HFF-Myc (cell line): Measurements from ENCODE around the gene UFSP2.
A peak's percentile ranks its signal among the peaks of the same experiment; 100 is the strongest.

Source experiments
- DNase-seq: peaks from one replicate; pipeline ENCODE4 v3.0.0-alpha.2; 2011; ENCODE audit warnings: low read depth; ENCODE audit errors: extremely low read depth
- H3K4me3 ChIP-seq: replicated peaks from 2 replicates; pipeline ENCODE4 v1.5.1; 2011; ENCODE audit warnings: low read depth, mild to moderate bottlenecking, control low read depth, low read length
- TF ChIP-seq, protein P1 (sequence below): IDR thresholded peaks from 2 replicates; pipeline ENCODE4 v1.5.1; 2012; ENCODE audit warnings: mild to moderate bottlenecking, low read depth, low read length, control low read depth; ENCODE audit errors: missing control alignments

UFSP2 gene

DNA sequence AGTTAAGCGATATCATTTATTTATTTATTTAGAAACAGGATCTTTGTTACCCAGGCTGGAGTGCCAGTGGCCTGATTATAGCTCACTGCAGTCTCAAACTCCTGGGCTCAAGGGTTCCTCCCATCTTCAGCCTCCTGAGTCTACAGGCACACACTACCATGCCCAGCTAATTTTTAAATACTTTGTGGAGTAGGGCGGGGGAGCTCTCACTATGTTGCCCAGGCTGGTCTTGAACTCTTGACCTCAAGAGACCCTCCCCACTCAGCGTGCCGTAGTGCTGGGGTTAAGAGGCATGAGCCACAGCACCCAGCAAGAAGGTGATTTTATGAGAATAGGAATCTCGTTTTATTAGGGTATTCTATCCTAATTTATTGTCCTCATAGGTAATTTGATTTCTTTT lies 3.9 kb upstream of the UFSP2 start:
- no peak for DNase-seq
- TF ChIP-seq, protein P1, sequence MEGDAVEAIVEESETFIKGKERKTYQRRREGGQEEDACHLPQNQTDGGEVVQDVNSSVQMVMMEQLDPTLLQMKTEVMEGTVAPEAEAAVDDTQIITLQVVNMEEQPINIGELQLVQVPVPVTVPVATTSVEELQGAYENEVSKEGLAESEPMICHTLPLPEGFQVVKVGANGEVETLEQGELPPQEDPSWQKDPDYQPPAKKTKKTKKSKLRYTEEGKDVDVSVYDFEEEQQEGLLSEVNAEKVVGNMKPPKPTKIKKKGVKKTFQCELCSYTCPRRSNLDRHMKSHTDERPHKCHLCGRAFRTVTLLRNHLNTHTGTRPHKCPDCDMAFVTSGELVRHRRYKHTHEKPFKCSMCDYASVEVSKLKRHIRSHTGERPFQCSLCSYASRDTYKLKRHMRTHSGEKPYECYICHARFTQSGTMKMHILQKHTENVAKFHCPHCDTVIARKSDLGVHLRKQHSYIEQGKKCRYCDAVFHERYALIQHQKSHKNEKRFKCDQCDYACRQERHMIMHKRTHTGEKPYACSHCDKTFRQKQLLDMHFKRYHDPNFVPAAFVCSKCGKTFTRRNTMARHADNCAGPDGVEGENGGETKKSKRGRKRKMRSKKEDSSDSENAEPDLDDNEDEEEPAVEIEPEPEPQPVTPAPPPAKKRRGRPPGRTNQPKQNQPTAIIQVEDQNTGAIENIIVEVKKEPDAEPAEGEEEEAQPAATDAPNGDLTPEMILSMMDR = no peak
- H3K4me3 ChIP-seq = no peak overlapping the region

DNA sequence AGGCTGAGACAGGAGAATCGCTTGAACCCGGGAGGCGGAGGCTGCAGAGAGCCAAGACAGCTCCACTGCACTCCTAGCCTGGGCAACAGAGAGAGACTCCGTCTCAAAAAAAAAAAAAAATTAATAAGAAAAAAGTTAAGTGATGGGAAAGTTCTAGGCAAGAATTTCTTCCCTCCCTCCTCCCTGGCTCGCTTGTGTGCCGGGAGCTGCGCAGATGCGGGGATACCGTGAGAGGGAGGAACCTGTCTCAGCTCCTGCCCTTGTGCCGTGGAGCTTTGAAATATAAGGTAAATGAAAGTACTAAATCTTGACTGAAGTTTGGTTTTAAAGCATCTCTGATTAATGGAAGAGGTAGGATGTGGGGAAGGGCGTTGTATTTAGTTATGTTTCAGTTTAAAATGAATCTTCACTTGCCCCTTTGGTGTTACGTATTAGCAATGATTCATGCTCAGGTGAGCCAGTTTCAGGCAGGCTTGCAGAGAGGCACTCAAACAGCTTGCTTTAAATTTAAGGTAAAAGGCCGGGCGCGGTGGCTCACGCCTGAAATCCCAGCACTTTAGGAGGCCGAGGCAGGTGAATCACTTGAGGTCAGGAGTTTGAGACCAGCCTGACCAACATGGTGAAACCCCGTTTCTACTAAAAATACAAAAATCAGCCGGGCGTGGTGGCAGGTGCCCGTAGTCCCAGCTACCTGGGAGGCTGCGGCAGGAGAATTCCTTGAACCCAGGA lies 1.4 kb upstream of the UFSP2 start:
- DNase-seq = no peak
- H3K4me3 ChIP-seq = no peak overlapping the region
- TF ChIP-seq, protein P1 = no peak

DNA sequence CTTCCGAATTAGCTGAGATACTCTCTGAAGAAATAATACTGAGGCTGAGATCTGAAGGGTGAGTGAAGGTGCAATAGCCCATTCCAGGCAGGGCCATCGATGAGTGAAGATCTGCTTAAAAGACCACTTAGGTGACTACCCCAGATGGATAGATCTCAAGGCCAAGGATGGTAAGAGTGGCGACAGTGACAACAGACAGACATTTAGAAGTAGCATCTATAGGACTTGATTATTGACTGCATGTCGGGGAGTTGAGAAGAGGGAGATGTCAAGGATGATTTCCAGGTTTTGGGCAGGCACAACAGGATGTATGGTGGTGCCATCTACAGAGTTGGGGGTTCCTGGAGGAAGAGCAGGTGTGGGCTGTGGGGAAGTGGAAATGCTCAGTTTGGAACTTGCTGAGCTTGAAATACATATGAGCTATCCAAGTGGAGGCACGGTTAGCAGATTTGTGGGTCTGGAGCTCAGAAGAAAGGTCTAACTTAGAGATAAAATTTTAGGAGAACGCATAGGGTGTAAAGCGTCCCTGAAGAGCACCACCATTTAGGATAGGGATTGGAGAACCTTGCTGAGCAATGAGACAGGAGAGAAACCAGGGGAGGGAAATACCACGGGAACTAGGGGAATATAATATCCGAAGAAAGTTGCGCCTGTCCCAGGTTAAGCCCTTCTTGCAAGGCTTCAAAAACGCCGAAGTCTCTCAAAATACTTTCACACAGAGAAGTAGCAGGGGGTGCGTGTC lies 688 bp downstream of the UFSP2 start:
- DNase-seq = no peak
- H3K4me3 ChIP-seq = peak overlapping the region; percentile 56
- TF ChIP-seq, protein P1 = no peak

DNA sequence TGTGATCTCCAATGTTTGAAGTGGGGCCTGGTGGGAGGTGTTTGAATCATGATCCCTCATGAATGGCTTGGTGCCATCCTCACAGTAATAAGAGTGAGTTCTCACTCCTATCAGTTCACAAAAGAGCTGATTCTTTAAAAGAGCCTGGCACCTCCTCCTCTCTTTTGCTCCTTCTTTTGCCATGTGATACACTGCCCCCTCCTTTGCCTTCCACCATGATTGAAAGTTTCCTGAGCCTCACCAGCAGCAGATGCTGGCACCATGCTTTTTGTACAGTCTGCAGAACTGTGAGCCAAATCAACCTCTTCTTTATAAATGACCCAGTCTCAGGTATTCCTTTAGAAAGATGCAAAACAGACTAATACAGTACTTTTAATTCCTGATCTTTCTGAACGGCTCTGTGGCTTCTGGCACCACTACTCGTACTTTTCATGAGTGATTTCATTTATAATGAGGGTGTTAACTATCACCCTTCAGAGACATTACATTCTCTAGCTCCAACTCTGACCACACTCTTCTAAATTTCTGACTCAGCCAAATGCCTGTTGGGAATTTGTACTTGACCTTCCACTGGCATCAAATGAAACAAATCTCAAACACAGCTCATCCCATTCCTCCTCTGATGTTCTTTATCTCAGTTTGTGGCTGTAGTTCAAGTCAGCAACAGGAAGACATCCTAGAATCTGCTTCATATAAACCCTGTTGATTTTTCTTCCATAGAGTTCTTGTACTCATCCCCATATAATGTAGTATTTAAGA lies 4.2 kb downstream of the UFSP2 start:
- H3K4me3 ChIP-seq = no peak overlapping the region
- TF ChIP-seq, protein P1 = no peak
- DNase-seq = no peak

DNA sequence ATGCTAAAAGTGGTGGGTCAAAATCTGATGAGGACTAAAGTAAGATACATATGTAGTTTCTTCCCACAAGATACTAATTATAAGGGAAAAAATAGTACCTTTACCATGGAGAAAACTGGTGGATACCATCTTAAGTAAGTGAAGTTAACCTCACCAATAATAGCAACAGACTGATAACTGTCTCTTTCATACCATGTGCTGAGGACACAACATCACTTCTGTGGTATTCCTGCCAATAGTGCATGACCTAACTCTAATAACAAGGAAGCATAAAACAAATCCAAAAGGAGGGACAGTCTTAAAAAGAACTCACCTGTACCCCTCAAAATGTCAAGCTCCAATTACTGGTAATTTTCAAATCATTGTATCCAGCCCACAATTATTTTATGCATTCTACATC lies 8.8 kb downstream of the UFSP2 start:
- TF ChIP-seq, protein P1 = no peak
- DNase-seq = no peak
- no peak overlapping the region for H3K4me3 ChIP-seq

DNA sequence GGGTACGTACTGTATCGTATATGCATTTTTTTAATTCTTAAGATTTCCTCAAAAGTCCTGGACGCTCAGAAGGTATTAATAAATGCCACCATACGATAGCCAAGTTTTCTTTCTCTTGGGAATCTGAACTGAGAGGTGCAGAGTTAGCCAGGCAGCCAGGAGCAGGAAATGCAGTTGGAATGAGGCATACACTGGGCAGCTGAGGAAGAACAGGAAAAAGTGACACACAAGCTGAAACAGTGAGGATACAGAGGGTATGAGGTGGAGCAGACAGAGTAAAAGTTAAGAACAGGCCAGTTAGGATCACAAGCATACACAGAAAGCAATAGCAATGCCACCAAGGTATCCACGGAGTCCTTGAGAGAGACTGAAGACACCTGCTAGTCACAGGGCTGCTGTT lies 13.4 kb downstream of the UFSP2 start:
- no peak overlapping the region for H3K4me3 ChIP-seq
- no peak for DNase-seq
- TF ChIP-seq, protein P1 = no peak
